ENCODE results near the gene HAVCR1.

Gene HAVCR1

DNA sequence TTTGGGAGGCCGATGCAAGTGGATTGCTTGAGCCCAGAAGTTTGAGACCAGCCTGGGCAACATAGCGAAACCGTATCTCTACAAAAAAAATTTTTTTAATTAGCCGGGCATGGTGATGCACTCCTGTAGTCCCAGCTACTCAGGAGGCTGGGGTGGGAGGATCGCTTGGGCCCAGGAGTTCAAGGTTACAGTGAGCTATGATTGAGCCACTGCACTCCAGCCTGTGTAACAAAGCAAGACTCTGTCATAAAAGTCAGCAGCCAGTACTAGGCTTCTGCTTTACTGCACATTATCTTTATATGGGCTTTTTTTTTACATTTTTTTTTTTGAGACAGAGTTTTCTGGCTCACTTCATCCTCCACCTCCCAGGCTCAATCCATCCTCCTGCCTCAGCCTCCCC, 9.4 kb upstream of the HAVCR1 start:
- POLR2A ChIA-PET, result no interaction called here
- no peak for DNase-seq (ENCODE audit: extremely low spot score)
- CTCF ChIA-PET, result no interaction called here
- no peak for TF ChIP-seq BHLHE40 (IDR thresholded peaks at IDR 0.05; ENCODE audit: borderline replicate concordance)
- TF ChIP-seq ARNT (IDR thresholded peaks at IDR 0.05), result no peak
- no peak for TF ChIP-seq HDGF (IDR thresholded peaks at IDR 0.05; ENCODE audit: borderline replicate concordance)
- no peak for TF ChIP-seq FOXM1 (IDR thresholded peaks at IDR 0.05; ENCODE audit: borderline replicate concordance)
- TF ChIP-seq SP1 (IDR thresholded peaks at IDR 0.05), result no peak
- TF ChIP-seq ZNF384 (IDR thresholded peaks at IDR 0.05), result no peak
- TF ChIP-seq, protein P1, sequence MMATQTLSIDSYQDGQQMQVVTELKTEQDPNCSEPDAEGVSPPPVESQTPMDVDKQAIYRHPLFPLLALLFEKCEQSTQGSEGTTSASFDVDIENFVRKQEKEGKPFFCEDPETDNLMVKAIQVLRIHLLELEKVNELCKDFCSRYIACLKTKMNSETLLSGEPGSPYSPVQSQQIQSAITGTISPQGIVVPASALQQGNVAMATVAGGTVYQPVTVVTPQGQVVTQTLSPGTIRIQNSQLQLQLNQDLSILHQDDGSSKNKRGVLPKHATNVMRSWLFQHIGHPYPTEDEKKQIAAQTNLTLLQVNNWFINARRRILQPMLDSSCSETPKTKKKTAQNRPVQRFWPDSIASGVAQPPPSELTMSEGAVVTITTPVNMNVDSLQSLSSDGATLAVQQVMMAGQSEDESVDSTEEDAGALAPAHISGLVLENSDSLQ (IDR thresholded peaks at IDR 0.05), result no peak
- TF ChIP-seq FOXA1 (IDR thresholded peaks at IDR 0.05), result no peak
- TF ChIP-seq NFRKB (IDR thresholded peaks at IDR 0.05), result no peak
- TF ChIP-seq ELF4 (IDR thresholded peaks at IDR 0.05), result no peak
- TF ChIP-seq SUZ12 (IDR thresholded peaks at IDR 0.05), result no peak
- TF ChIP-seq CTBP1 (IDR thresholded peaks at IDR 0.05; ENCODE audit: borderline replicate concordance), result no peak
- TF ChIP-seq FOXK2 (IDR thresholded peaks at IDR 0.05), result no peak
- TF ChIP-seq TARDBP (IDR thresholded peaks at IDR 0.05), result no peak
- no peak for TF ChIP-seq L3MBTL2 (conservative IDR thresholded peaks at IDR 0.05)
- no peak for TF ChIP-seq LEF1 (IDR thresholded peaks at IDR 0.05; ENCODE audit: borderline replicate concordance)

- no peak for TF ChIP-seq ZNF384 (IDR thresholded peaks at IDR 0.05)
- no peak for TF ChIP-seq SP1 (IDR thresholded peaks at IDR 0.05)
- TF ChIP-seq, protein P1 (IDR thresholded peaks at IDR 0.05), result no peak
- no peak for TF ChIP-seq BHLHE40 (IDR thresholded peaks at IDR 0.05; ENCODE audit: borderline replicate concordance)
- TF ChIP-seq FOXM1 (IDR thresholded peaks at IDR 0.05; ENCODE audit: borderline replicate concordance), result no peak
- no peak for TF ChIP-seq ARNT (IDR thresholded peaks at IDR 0.05)
- no peak for TF ChIP-seq CTBP1 (IDR thresholded peaks at IDR 0.05; ENCODE audit: borderline replicate concordance)
- no peak for TF ChIP-seq TARDBP (IDR thresholded peaks at IDR 0.05)
- DNase-seq (ENCODE audit: extremely low spot score), result no peak
- CTCF ChIA-PET, result no interaction called here
- POLR2A ChIA-PET, result no interaction called here
Observed at GRCh38 chr5:157067005-157067404, 8.1 kb upstream of the HAVCR1 start.

DNA sequence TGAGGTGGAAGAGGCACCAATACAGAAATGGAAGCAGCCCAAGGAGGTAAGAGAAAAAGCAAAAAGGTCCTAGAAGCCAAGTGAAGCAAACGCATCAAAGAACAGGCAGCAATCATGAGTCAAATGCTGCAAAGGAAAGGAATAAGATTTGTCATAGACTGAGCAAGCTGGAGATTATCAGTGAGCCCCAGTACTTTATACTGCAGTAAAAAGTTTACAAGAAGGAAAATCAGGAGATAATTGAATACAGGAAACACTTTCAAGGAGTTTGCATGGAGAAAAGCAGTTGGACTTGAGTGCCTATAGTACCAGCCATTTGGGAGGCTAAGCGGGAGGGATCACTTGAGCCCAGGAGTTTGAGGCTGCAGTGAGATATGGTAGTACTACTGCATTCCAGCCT, 7.2 kb upstream of the HAVCR1 start:
- TF ChIP-seq ZNF384 (IDR thresholded peaks at IDR 0.05) (no peak), CTBP1 (IDR thresholded peaks at IDR 0.05; ENCODE audit: borderline replicate concordance) (no peak), HDGF (IDR thresholded peaks at IDR 0.05; ENCODE audit: borderline replicate concordance) (no peak), TARDBP (IDR thresholded peaks at IDR 0.05) (no peak), NFRKB (IDR thresholded peaks at IDR 0.05) (no peak), LEF1 (IDR thresholded peaks at IDR 0.05; ENCODE audit: borderline replicate concordance) (no peak), BHLHE40 (IDR thresholded peaks at IDR 0.05; ENCODE audit: borderline replicate concordance) (no peak), L3MBTL2 (conservative IDR thresholded peaks at IDR 0.05) (no peak), SUZ12 (IDR thresholded peaks at IDR 0.05) (no peak)
- TF ChIP-seq, protein P1 (IDR thresholded peaks at IDR 0.05), result no peak
- no peak for DNase-seq (ENCODE audit: extremely low spot score)
- POLR2A ChIA-PET, result no interaction called here
- CTCF ChIA-PET, result no interaction called here

DNA sequence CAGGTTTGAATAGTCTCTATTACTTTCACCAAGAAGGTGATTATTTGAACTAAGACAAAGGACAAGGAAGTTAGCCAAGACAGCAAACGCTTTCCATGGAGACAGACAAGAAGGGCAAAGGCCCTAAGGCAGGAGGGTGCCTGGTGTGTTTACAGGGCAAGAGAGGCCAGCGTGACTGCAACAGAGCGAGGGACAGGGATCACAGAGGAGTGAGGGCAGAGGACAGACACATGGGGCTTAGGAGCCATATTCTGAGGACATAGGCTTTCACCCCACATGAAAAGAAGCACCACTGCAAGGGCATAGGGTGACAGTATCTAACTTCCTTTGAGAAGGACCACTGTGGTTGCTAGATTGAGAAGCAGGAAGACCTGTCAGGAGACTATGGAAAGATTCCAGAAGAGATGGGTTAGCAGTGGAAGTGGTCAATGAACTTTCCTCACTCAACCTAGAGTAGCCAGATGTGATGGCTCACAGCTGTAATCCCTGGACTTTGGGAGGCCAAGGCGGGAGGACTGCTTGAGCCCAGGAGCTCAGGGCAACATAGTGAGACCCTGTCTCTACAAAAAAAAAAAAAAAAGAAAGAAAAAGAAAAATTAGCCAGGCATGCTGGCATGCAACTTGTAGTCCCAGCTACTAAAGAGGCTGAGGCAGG, 5.0 kb upstream of the HAVCR1 start:
- no peak for DNase-seq (ENCODE audit: extremely low spot score)
- POLR2A ChIA-PET, result no interaction called here
- CTCF ChIA-PET, result no interaction called here
- TF ChIP-seq CTBP1 (IDR thresholded peaks at IDR 0.05; ENCODE audit: borderline replicate concordance) (no peak), ZNF384 (IDR thresholded peaks at IDR 0.05) (no peak), FOXM1 (IDR thresholded peaks at IDR 0.05; ENCODE audit: borderline replicate concordance) (no peak), HDGF (IDR thresholded peaks at IDR 0.05; ENCODE audit: borderline replicate concordance) (no peak), FOXA1 (IDR thresholded peaks at IDR 0.05) (no peak), BHLHE40 (IDR thresholded peaks at IDR 0.05; ENCODE audit: borderline replicate concordance) (no peak), ELF4 (IDR thresholded peaks at IDR 0.05) (no peak), L3MBTL2 (conservative IDR thresholded peaks at IDR 0.05) (no peak), SUZ12 (IDR thresholded peaks at IDR 0.05) (no peak), LEF1 (IDR thresholded peaks at IDR 0.05; ENCODE audit: borderline replicate concordance) (no peak), FOXK2 (IDR thresholded peaks at IDR 0.05) (no peak), SP1 (IDR thresholded peaks at IDR 0.05) (no peak), NFRKB (IDR thresholded peaks at IDR 0.05) (no peak), TARDBP (IDR thresholded peaks at IDR 0.05) (no peak)
- TF ChIP-seq, protein P1 (IDR thresholded peaks at IDR 0.05), result no peak

DNA sequence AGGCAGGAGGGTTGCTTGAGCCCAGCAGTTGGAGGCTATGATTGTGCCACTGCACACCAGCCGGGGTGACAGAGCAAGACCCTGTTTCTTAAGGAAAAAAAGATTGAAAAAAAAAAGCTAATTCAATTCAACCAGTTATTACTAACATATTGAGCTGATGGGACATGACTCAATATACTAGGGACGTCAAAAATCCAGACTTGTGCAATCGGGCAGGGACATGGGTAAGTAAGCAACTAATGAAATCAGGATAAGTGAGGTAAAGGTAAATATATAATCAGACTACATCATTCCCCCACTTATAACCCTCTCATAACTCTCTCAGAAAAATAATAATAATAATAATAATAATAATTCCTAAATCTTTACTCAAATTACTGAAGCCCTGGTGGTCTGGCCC, 975 bp upstream of the HAVCR1 start:
- ChIA-PET POLR2A (interaction anchor here (1.0 kb wide), 1 partner anchor 83 kb away, joined by 3 read pairs; no protein-coding TSS in a partner anchor), CTCF (no interaction called here)
- TF ChIP-seq TARDBP (IDR thresholded peaks at IDR 0.05) (no peak), BHLHE40 (IDR thresholded peaks at IDR 0.05; ENCODE audit: borderline replicate concordance) (no peak), FOXM1 (IDR thresholded peaks at IDR 0.05; ENCODE audit: borderline replicate concordance) (no peak), ARNT (IDR thresholded peaks at IDR 0.05) (no peak), ELF4 (IDR thresholded peaks at IDR 0.05) (no peak), SUZ12 (IDR thresholded peaks at IDR 0.05) (no peak), LEF1 (IDR thresholded peaks at IDR 0.05; ENCODE audit: borderline replicate concordance) (no peak), SP1 (IDR thresholded peaks at IDR 0.05) (no peak), L3MBTL2 (conservative IDR thresholded peaks at IDR 0.05) (no peak), FOXA1 (IDR thresholded peaks at IDR 0.05) (no peak), CTBP1 (IDR thresholded peaks at IDR 0.05; ENCODE audit: borderline replicate concordance) (no peak)
- TF ChIP-seq, protein P1 (IDR thresholded peaks at IDR 0.05), result no peak
- no peak for DNase-seq (ENCODE audit: extremely low spot score)

All from HEK293T (cell line).